DMS53 treated with DMSO at 0.1 percent for 48 hours (cell line): ENCODE measurements around the gene PRUNE2.

Experiments
- DNase-seq: peaks from one replicate; lab custom pipeline; 2025; ENCODE audit not compliant: unreplicated experiment; lab: John Stamatoyannopoulos, UW

The PRUNE2 gene

DNA sequence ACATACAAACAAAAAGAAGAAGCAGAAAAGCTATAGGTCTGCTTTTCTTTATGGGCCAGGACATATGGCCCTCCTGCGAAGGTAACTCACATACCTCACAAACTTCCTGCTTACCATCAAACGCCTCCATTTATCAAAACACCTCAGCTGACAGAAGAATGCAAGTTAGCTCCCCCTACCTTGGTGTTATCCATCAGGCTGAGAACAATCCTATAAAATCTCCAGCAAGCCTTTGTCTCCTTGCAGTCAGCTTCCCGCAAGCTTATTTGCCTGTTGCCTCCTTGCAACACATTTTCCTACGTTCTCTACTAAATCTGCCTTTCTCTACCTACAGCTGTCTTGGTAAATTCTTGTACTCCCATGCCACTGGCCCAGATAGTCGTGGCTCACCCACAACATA, 164.4 kb downstream of the PRUNE2 start:
- DNase-seq = no peak

DNA sequence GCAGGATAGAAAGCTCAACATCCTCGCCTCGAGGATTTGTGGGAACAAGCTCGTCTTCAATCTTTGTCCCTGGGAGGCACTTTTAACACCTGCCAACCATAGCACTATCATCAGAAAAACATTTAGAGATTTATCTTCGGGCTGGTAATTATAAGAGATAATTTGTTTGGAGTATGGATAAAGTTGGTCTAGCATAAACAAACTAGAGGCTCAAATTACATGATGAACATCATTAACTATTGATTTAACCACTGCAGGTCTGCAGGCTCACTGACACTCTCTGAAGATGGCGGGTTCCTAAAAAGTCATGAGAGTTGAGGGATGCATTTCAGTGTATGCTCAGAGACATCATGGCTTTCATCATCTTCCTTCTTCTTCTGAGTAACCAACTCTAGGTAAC, 167.5 kb downstream of the PRUNE2 start:
- no peak for DNase-seq

DNA sequence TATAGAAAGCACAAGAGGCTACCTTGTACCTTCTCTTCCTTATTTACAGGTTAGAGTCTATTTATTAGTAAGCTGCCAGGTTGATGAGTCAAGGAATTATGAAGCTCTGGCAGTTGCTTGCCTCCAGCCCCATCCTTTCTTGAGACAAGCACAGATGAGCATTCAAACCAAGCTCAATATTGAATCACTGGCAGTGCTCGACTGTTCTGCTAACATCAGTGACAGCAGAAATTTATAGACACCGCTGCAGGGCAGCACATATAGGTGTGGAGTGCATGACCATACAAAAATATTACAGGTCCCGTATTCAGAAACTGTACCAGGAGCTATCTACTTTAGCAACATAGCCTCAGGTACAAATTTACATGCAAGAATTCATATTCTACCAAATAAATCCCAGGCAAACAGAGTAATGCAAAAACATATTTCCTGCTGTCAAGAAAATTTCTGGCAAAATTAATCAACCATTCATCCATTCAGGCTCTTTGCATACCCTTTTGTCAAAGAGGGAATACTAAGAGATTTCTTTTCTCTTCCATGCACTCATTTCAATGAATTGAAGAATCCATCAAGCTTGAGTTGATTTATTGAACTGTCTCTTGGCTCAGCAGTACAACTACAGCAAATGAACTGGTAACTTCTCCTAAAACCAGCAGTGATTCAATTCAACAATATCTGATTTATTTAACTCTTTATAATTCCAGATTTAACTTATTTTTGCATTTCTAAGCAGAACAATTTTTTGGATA, 168.6 kb downstream of the PRUNE2 start:
- no peak for DNase-seq

DNA sequence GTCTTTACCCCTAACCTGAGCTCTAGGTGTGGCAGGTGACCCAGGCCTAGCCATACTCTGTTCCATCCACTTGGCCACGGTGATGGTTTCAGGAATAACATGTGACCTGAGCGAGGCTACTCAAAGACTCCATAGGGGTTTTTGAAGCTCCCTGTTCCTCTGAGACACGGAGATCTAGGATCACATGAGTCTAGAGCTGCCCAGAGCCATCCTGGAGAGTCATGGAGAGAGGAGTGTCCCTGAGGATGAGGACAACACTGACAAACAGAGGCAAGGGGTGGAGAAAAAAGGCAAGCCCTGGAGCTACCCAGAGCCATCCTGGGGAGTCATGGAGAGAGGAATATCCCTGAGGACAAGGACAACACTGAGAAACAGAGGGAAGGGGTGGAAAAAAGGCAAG, 171.2 kb downstream of the PRUNE2 start:
- no peak for DNase-seq

DNA sequence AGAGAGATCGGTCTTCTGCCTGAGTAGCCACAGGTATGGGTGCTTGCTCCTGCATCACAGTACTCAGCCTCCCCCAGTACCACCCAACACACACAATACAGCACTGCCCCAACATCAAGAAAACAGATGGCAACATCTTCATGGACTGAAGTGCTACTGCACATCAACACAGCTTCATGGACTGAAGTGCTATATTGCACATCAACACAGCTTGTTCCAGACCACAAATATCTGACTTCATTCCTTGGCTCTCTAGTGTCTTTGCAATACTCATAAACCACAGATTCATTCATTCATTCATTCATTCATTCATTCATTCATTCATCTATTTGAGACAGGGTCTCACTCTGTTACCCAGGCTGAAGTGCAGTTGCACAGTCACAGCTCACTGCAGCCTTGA, 172.8 kb downstream of the PRUNE2 start:
- no peak for DNase-seq

DNA sequence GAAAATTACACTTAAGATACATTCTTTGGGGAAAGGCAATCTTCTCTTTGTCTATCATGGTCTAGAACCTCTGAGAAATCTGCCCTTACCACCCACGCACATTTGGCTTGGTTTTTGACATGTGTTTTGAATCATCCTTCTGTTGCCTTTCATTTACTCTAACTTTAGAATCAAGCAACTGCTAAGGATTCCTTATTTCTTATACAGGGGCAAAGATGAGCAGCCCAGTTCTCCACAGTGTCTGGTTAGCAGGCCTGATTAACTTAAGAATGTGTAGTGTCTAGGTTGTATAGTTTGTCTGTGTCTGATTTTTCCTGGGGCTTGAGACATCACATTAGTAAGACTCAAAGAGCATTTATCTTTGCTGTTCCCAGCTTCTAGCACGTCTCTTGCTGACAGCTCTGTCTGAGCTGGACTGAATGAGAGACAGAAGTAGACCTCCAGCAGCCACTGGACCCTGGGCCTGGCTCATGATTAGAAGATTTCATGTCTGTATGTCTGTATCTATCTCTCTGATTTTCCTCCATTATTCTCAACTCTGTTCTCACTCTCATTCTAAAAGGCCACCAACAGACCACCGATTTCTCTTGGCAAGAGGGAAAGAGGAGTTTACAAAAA, 173.5 kb downstream of the PRUNE2 start:
- no peak for DNase-seq

DNA sequence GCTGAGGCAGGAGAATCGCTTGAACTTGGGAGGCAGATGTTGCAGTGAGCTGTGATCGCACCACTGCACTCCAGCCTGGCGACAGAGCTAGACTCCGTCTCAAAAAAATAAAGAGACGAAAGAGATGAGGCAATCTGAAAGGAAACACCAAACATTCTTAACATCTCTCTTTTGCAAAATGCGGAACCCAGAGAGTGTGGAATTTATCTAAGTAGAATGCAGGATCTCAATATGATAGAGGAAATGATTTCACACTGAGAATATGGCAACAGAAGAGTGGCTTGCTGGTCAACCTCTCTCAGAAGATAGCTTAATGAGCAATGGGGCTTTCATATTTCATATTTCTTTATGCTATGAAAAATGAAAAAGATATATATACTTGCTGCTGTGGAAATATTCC, 175.1 kb downstream of the PRUNE2 start:
- no peak for DNase-seq

DNA sequence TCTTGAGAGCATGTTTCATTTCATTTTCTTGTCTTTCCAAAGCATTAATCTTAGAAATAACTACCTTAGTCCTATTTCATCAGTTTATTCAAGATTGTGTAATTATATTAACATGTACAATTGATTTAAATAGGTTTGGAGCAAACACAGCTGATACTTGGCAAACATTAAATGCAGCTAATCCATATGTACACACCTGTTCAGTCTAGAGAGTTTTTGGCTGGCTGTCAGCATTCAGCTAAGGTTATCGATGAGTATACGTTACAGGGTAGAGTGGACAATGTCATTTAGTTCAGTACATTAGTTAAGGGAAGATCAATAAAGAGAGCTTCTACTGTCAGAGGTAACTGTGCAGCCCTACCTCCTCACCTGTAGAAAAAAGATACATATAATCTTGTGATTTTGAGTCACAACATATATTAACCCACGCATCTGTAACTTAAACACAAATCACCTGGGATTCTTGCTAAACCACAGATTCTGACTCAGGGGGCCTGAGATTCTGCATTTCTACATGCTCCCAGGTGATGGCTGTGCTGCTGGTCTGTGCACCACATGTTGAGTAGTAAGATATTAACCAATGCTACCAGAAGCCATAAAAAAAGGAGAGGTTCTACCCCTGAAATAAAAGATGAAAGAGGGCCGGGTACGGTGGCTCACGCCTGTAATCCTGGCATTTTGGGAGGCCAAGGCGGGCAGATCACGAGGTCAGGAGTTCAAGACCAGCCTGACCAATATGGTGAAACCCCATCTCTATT, 175.8 kb downstream of the PRUNE2 start:
- DNase-seq = peak; percentile 60

DNA sequence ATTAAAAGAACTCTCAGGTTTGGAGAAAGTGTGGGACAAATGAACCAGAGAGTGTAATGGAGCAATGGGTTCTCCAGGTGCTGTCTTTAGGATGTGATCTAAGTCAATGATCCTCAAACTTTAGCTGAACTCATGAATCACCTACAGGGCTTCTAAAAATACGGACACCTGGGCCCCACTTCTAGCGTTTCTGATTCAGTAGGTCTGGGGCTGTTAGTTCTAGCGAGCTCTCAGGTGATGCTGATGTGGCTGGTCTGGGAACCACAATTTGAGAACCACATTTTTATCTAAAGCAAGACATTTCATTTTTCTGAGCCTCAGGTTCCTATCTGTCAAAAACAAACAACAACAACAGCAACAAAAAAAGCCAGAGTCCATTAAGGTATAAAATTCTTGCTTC, 176.8 kb downstream of the PRUNE2 start:
- DNase-seq = no peak

DNA sequence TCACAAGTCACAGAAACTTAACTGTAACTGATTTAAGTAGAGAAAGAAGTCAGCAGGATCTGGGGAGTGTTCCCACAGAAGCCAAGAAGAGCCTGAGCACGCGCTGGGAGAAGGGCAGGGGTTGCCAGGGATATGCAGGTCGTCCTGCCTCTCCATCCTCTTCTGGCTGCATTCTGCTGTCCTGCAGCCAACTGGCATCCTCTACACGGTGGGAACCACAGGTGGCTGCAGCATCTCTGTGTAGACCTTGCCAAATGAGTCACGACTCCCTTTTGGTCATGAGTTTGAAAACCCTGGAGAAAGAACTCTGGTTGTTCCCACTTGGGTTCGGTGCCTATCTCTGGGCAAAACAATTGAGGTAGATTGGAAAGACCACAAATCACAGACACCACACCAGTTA, 180.0 kb downstream of the PRUNE2 start:
- no peak for DNase-seq

DNA sequence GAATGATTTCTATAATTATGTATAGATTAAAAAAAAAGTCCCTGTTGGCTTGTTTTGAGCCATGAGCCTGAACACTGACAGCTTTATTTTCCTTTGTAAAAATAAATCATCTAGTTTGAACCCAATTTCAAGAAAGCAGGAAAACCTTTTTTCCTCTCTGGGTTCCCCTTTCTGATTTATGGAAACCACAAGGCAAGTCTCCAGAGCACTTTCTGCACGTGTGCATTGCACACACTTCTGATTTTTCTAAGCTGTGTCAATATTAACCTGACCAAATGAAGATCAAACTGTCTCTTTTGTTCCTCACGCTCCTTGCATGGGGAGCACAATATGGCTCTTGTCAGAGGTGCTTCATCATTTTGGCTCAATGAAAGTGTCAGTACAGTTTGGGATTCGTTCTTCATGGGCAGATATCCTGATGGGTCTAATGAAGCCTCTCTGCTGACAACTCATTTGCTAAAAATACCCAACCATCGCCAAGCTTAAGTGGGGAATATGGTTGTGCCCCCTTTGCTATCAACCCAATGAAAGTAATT, 180.8 kb downstream of the PRUNE2 start:
- no peak for DNase-seq

DNA sequence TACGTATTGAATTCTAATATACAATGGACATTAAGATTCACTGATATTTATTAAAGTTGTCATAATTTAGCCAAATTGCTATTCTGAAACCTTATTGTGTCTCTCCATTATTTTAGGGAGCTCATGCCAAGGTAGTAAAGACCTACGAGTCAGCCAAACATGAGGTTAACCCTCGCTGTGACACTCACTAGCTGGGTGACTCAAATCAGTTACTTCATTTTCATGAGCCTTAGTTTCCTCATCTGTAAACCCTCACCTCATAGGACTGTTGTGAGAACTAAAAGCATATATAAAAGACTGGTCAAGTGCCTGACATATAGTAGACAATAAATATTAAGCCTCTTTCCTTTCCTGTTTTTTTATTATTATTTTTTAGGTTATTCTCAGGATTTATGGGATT, 185.7 kb downstream of the PRUNE2 start:
- no peak for DNase-seq

DNA sequence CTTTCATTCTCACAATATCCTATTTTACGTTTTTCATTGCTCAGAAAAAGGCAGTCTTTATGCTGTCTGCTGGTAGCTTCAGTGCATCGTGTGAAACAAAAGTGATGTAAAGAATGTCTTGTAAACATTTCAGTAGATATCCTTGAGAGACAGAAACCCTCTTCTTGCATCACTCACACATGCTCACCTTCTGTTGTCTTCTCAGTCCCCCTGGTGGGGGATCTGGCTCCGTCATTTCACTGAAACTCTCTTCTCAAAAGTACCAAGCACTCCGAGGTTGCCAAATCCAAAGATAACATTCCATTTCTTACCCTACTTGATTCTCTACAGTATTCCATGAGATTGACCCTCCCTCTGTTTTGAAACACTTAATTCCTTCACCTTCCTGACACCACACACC, 187.7 kb downstream of the PRUNE2 start:
- no peak for DNase-seq

DNA sequence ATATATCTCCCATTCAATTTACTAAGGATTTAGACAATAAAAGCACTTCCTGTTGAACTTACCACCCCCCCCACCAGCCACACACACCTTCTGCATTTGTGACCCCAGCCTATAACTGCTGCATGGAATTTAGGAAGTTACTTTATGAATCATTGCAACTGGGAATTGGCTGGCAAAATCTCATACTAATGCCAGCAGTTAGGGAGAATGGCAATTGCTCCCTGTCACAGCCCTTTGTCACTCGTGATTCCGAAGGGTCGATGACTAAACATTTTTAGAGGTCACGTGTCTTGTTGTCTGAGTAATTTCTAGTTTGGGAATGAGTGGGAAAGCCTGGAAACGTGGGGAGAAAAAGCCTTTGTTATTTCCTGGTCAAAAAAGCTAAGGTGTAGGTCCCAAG, 188.3 kb downstream of the PRUNE2 start:
- DNase-seq = peak; percentile 64

DNA sequence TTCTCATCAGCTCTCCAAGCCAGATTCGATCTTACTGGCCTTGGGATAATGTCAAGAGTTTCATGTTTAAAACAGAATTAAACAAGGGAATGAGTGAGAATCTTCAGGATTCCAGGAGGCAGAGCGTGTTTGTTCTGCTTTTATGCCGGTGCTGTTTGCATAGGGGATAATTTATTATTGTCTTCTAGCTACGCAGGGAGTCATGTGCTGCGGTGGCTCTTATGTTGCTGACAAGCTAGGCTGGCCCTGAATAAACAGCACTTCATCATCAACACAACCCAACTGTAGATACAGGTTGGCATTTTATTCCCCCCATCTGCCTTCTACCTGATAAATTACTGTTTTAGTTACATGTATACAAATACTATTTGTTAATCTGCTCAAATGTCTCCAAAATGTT, 188.7 kb downstream of the PRUNE2 start:
- peak; percentile 68 for DNase-seq

DNA sequence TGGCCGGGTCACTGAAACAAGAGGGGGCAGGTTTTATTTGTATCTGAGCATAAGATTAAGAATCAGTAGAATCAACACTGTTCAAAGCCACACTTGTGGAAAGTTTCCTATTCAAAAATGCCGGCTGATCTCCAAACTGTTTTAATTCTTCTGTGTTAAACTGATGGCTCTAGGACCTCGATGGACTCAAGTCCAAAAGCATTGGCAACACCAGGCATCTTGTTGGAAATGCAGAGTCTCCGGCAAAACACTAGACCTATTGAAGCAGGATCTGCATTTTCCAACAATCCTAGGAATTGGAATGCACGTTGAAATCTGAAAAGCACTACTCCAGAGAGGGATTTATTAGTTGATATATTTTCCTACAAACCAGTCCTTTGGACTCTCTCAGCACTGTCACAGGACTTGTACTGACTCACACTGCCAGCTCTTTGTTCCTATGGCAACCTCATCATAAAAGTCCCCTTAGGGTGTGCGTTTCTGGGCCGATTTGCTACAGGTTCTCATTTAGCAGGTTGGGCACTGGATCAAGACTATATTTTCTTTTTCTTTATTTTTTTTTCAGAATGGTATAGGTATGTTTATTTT, 189.7 kb downstream of the PRUNE2 start:
- DNase-seq = no peak

DNA sequence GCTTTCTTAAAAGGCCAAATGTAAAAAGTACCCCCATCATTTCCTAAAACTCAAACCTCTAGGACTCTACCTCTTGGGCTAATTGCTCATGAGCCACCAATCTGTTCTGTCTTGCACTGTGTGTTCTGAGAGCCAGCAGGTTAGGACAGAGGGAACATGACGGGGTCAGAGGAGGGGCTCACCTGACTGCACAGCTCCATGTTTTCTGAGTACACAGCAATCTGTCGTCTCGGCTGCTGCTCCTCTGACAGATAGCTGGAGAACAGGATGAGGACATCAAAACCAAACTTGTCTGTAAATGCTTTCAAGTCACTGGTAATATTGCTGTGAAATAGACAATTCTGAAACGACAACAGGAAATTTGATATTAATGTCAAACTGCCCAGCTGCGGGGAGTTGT, 192.5 kb downstream of the PRUNE2 start:
- DNase-seq = no peak

DNA sequence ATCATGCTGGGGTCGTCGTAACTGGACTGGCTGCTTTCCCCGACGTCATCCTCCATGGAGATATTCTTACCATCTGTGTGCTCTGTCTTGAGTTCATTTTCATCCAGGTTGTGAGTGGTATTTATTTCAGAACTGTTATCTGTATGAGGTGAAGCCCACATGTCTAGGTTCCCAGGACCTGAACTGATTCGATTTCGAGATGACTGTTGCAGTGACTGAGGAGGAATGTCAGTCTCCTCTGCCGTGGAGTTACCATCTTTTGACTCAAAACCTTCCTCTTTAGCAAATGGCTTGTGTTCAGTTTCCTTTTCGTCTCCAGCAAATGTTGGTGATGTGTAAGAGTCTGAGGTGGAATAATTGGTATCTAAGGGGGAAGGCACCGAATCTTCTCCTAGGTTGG, 196.9 kb downstream of the PRUNE2 start:
- DNase-seq = no peak

DNA sequence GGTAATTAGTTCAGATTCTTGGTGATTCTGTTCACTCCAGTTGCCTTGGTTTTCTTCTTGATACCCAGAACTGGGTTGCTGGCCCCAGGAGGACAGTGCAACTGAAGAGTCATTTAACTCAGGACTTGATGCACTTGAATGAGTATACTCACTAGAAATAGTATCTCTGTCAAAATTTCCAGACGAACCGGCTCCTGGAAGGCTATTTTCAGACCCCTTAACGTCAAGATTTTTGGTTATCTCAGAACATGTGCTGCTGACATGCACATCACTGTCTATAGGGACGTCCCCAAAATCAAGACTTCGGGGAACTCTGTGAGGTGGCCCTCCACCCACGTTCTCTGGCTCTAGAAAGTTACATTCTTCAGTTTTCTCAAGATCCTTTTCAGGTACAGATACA, 198.4 kb downstream of the PRUNE2 start:
- no peak for DNase-seq

DNA sequence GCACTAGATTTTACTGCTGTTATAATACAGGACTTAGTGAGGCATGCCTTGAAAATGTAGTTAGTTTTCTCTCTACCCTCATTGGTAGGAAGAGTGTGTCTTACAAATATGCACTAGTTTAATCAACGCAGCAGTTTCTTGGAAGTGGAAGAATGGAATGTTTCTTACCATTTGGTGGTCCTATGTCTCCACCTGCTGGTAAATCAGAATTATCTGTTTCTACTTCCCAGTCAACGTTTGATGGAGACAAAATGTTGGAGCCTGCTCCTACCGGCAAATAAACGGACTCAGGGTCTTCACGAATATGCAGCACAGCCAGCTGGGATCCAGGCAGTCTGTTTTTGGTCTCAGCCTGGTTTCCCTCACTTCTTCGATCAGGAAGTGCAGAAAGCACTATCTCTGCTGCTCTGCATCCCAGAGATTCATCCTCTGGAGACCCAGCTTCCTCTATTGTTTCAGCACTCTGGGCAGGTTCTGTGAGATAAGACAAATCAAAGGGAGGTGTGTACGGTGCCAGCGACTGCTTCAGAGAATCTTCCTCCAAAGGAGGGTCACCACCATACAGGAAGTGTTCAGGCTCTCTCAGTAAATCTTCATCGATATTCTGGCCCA, 201.2 kb downstream of the PRUNE2 start:
- DNase-seq = peak; percentile 50

DNA sequence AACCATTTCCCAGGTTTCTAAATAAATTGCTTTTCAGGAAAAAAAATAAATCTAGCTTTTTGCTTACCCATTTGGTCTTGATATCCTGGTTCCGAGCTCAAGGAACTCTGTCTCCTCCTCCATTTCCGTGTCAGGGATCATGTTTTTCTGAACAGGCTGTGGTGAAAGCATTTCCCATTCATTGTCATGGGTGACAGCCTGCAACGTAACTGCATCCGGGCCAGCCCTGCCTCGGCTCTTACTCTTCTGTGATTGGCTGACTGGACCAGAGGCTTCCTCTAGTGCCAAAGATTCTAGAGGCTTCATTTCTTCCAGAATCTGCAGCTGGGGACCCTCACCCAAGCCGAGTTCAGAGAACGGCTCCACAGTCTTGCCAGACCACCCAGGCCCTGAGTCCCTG, 202.6 kb downstream of the PRUNE2 start:
- DNase-seq = no peak
